ENCODE measurements around the gene ENTR1.

Gene ENTR1

GRCh38 chr9:136445799-136446198 lies 35.4 kb upstream of the ENTR1 start:
- Histone ChIP-seq H3K4me1 (ENCODE audit: control insufficient read depth, insufficient read depth, low read length) (no peaks in the 10 kb centered on the region), H3K36me3 (ENCODE audit: insufficient read depth, low read length) (peaks cover 88% of the 10 kb centered on the region), H3K27me3 (ENCODE audit: control insufficient read depth, insufficient read depth, low read length) (no peaks in the 10 kb centered on the region), H3K4me3 (ENCODE audit: low read length) (no peak overlapping the region), H3K9ac (ENCODE audit: low read depth, low read length) (no peak overlapping the region), H3K4me2 (ENCODE audit: low read length) (no peak overlapping the region), H3K9me3 (replicated peaks; ENCODE audit: low read length) (no peaks in the 10 kb centered on the region)

DNA sequence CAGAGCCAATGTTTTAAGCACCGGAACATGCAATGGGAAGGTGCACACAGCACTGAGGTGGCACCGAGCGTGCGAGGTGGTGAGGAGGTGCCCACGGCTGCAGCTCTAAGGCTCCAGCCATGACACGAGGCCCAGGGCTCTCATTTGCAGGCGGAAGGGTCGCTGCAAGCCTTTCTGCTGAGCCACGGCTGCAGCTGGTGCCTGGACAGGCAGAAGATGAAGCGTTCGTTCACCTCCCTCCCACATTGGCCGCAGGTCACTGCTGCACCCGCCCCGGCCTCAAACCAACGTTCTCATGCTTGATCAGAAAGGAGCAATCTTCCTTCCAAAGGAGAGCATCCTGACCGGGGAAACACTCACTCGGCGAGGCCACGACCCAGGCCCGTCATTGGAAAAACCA lies 33.7 kb upstream of the ENTR1 start:
- Histone ChIP-seq H3K4me1 (ENCODE audit: control insufficient read depth, insufficient read depth, low read length) (peaks cover 4% of the 10 kb centered on the region), H3K9me3 (replicated peaks; ENCODE audit: low read length) (no peaks in the 10 kb centered on the region), H3K4me2 (ENCODE audit: low read length) (no peak overlapping the region), H3K36me3 (ENCODE audit: insufficient read depth, low read length) (peaks cover 83% of the 10 kb centered on the region), H3K9ac (ENCODE audit: low read depth, low read length) (no peak overlapping the region), H3K27me3 (ENCODE audit: control insufficient read depth, insufficient read depth, low read length) (no peaks in the 10 kb centered on the region), H3K4me3 (ENCODE audit: low read length) (no peak overlapping the region)

DNA sequence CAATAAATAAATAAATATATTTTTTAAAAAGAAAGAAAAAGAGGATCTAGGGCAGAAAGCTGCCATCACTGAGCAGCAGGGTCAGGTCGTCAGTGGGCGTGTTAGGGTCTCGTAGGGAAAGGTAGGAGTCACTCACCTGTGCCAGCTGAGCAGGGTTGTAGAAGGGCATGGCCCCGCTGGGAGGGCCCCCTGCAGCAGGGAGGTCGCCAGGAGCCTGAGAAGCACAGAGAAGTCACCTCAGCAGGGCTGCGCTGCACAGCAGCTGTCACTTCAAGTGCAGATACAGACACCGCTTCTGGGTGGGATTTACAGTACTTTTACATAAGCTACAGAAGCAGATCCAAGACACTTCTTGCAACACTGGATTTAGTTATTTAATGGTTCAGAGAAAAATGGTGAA lies 33.3 kb upstream of the ENTR1 start:
- no peaks in the 10 kb centered on the region for H3K27me3 ChIP-seq (ENCODE audit: control insufficient read depth, insufficient read depth, low read length)
- H3K4me3 ChIP-seq (ENCODE audit: low read length): no peak overlapping the region
- H3K36me3 ChIP-seq (ENCODE audit: insufficient read depth, low read length): peaks cover 79% of the 10 kb centered on the region
- peaks cover 4% of the 10 kb centered on the region for H3K4me1 ChIP-seq (ENCODE audit: control insufficient read depth, insufficient read depth, low read length)
- H3K4me2 ChIP-seq (ENCODE audit: low read length): no peak overlapping the region
- no peak overlapping the region for H3K9ac ChIP-seq (ENCODE audit: low read depth, low read length)
- H3K9me3 ChIP-seq (replicated peaks; ENCODE audit: low read length): no peaks in the 10 kb centered on the region

DNA sequence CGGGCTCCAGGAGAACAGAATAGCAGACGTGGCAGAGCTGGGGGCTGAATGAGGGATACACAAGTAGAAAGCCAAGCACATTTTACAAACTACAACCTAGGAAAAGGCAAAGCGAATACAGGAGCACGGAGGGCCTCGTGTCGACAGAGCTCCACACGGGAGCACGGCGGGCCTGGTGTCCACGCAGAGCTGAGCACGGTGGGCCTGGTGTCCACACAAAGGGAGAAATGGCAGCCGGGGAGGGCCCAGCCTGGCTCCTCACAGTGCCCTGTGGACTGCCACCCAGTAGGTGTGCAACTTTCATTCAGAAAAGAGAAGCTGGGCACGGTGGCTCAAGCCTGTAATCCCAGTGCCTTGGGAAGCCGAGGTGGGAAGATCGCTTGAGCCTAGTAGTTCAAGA lies 32.7 kb upstream of the ENTR1 start:
- H3K27me3 ChIP-seq (ENCODE audit: control insufficient read depth, insufficient read depth, low read length): no peaks in the 10 kb centered on the region
- H3K9me3 ChIP-seq (replicated peaks; ENCODE audit: low read length): no peaks in the 10 kb centered on the region
- H3K36me3 ChIP-seq (ENCODE audit: insufficient read depth, low read length): peaks cover 74% of the 10 kb centered on the region
- peaks cover 7% of the 10 kb centered on the region for H3K4me1 ChIP-seq (ENCODE audit: control insufficient read depth, insufficient read depth, low read length)
- H3K4me2 ChIP-seq (ENCODE audit: low read length): no peak overlapping the region
- H3K4me3 ChIP-seq (ENCODE audit: low read length): no peak overlapping the region
- H3K9ac ChIP-seq (ENCODE audit: low read depth, low read length): no peak overlapping the region

- H3K27me3 ChIP-seq (ENCODE audit: control insufficient read depth, insufficient read depth, low read length): no peaks in the 10 kb centered on the region
- H3K4me3 ChIP-seq (ENCODE audit: low read length): no peak overlapping the region
- H3K4me1 ChIP-seq (ENCODE audit: control insufficient read depth, insufficient read depth, low read length): peaks cover 15% of the 10 kb centered on the region
- no peak overlapping the region for H3K9ac ChIP-seq (ENCODE audit: low read depth, low read length)
- no peak overlapping the region for H3K4me2 ChIP-seq (ENCODE audit: low read length)
- H3K36me3 ChIP-seq (ENCODE audit: insufficient read depth, low read length): peaks cover 67% of the 10 kb centered on the region
- H3K9me3 ChIP-seq (replicated peaks; ENCODE audit: low read length): no peaks in the 10 kb centered on the region
Measured at GRCh38 chr9:136442265-136442664, 31.9 kb upstream of the ENTR1 start.

DNA sequence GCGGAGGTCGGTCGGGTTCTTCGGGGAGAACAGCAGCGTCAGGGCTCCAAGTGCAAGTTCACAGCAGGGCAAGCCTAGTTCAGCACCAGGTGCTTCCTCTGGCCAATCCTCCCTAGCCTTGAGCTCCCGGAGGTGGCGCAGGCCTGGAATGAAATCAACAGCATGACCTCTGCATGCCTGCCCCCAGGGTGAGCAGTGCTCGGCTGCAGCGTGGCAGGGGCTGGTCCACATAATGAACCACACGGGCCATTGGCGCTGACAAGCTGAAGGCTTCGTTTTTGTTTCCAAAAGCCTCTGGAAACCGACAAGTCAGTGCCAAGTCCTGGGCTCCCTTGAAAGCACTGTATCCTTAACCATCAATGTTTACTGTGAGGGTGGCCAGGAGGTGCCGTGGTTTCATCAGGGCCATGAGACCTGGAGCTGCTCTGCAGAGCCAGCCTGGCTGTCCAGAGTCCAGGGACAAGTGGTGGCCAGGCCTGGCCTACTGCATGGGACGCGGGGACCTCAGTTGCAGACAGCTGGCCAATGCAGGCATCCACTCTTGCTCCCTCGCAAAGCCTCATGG lies 31.3 kb upstream of the ENTR1 start:
- Histone ChIP-seq H3K36me3 (ENCODE audit: insufficient read depth, low read length) (peaks cover 67% of the 10 kb centered on the region), H3K4me3 (ENCODE audit: low read length) (no peak overlapping the region), H3K27me3 (ENCODE audit: control insufficient read depth, insufficient read depth, low read length) (no peaks in the 10 kb centered on the region), H3K9me3 (replicated peaks; ENCODE audit: low read length) (no peaks in the 10 kb centered on the region), H3K4me2 (ENCODE audit: low read length) (no peak overlapping the region), H3K9ac (ENCODE audit: low read depth, low read length) (no peak overlapping the region), H3K4me1 (ENCODE audit: control insufficient read depth, insufficient read depth, low read length) (peaks cover 20% of the 10 kb centered on the region)

DNA sequence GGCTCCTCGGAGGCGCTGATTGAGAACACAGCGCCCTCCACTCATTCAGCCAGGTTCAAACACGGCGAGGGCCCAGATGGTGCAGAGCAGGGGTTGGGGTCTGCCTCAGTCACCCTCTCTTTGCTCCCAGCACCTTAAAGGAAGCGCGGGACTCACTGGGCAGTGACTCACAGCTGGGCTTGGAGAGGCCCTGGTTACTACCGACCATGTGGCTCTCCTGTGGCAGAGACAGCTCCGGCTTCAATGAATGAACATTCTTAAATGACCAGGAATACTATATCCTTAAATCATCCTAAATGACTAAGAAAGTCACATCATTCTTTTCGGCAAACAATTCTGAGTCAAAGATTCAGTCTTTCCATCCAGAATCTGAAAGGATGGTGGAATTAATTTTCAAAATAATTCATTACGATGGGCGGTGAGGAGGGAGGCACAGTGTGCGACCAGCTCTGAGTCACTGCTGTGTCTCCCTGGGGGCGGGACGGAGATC lies 30.8 kb upstream of the ENTR1 start:
- Histone ChIP-seq H3K27me3 (ENCODE audit: control insufficient read depth, insufficient read depth, low read length) (no peaks in the 10 kb centered on the region), H3K4me3 (ENCODE audit: low read length) (no peak overlapping the region), H3K9me3 (replicated peaks; ENCODE audit: low read length) (no peaks in the 10 kb centered on the region), H3K36me3 (ENCODE audit: insufficient read depth, low read length) (peaks cover 69% of the 10 kb centered on the region), H3K9ac (ENCODE audit: low read depth, low read length) (no peak overlapping the region), H3K4me2 (ENCODE audit: low read length) (no peak overlapping the region), H3K4me1 (ENCODE audit: control insufficient read depth, insufficient read depth, low read length) (peaks cover 25% of the 10 kb centered on the region)

- peak within 1 kb of the TSS; percentile 96 for H3K4me3 ChIP-seq (ENCODE audit: low read length)
- no peaks in the 10 kb centered on the region for H3K9me3 ChIP-seq (replicated peaks; ENCODE audit: low read length)
- peaks cover 64% of the 10 kb centered on the region for H3K36me3 ChIP-seq (ENCODE audit: insufficient read depth, low read length)
- H3K4me1 ChIP-seq (ENCODE audit: control insufficient read depth, insufficient read depth, low read length): peaks cover 26% of the 10 kb centered on the region
- H3K27me3 ChIP-seq (ENCODE audit: control insufficient read depth, insufficient read depth, low read length): no peaks in the 10 kb centered on the region
- peak within 1 kb of the TSS; percentile 100 for H3K4me2 ChIP-seq (ENCODE audit: low read length)
- H3K9ac ChIP-seq (ENCODE audit: low read depth, low read length): peak within 1 kb of the TSS; percentile 98
Measured at GRCh38 chr9:136439481-136440408, 29.3 kb upstream of the ENTR1 start, which contains the start of gene INPP5E. TSS of gene INPP5E (minus strand) at chr9:136439845. CDS start at chr9:136439419, 426 bp downstream.

DNA sequence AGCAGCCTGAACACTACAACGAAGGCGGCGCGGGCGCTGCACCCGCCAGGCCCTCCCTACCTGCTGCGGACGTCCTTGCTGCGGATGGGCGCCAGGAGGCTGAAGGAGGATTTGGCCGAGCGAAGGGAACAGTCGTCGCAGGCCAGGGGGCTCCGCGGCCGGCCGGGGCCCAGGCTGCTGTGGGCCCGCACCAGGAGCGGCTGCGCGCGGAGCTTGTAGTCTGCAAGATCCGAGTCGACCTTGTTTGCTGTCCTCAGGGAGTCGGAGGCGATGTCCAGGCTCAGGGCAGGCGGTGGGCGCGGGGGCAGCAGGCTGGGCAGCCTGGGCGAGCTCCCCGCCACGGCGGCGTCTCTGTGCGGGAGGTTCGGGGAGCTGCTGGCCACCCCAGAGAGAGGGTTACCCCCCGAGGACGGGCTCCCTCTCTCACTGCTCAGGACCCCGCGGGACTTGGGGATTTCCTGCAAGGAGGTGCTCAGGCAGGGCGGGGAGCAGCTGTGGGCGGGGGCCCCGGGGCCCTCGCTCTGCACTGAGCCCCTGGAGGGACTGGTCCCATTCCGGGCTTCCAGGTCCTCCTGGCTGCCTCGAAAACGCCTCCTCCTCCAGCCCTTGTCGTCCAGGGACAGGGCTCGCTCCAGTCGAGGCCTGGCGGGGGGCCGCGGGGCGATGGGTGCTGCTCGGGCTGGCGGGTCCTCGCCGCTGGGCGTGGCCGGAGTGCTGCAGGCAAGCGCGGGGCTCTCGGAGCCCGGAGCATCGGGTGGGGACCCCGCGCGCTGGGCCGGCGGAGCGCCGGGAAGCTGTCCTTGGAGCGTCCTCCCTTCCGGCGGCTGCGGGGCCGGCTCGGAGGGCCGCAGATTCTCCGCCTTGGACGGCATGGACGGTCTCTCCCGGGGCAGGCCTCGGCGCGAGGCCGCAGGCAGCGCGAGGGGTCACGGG lies 28.4 kb upstream of the ENTR1 start:
- Histone ChIP-seq H3K4me1 (ENCODE audit: control insufficient read depth, insufficient read depth, low read length) (peaks cover 26% of the 10 kb centered on the region), H3K4me3 (ENCODE audit: low read length) (peak overlapping the region; percentile 96), H3K36me3 (ENCODE audit: insufficient read depth, low read length) (peaks cover 56% of the 10 kb centered on the region), H3K9me3 (replicated peaks; ENCODE audit: low read length) (no peaks in the 10 kb centered on the region), H3K4me2 (ENCODE audit: low read length) (peak overlapping the region; percentile 100), H3K9ac (ENCODE audit: low read depth, low read length) (peak overlapping the region; percentile 98), H3K27me3 (ENCODE audit: control insufficient read depth, insufficient read depth, low read length) (no peaks in the 10 kb centered on the region)

DNA sequence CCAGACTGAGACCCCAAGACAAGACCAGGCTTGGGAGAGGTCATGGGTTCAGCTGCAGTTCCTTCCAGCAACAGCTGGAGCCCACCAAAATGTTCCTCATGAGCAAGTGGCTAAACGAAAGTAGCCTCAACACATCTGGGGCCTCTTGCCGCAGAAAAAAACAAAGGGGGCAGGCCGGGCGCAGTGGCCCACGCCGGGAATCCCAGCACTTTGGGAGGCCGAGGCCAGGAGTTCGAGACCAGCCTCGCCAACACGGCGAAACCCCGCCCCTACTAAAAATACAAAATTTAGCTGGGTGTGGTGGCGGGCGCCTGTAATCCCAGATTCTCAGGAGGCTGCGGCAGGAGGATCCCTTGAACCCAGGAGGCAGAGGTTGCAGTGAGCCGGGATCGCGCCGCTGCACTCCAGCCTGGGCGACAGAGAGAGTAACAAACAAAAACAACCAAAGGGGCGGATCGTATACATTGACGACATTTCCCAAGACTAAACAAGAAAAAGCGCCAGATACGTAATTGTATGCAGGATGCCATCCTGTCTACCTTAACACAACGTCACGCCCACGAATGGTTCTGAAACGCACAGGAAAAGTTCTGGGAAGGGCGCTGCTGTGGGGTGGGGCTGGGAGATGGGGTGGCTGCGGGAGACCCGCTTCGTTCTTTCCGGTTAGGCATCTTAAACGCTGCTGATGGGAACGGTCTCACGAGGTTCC lies 27.6 kb upstream of the ENTR1 start:
- Histone ChIP-seq H3K4me1 (ENCODE audit: control insufficient read depth, insufficient read depth, low read length) (peaks cover 26% of the 10 kb centered on the region), H3K9me3 (replicated peaks; ENCODE audit: low read length) (no peaks in the 10 kb centered on the region), H3K36me3 (ENCODE audit: insufficient read depth, low read length) (peaks cover 50% of the 10 kb centered on the region), H3K4me2 (ENCODE audit: low read length) (peak overlapping the region; percentile 100), H3K4me3 (ENCODE audit: low read length) (peak overlapping the region; percentile 96), H3K9ac (ENCODE audit: low read depth, low read length) (peak overlapping the region; percentile 98), H3K27me3 (ENCODE audit: control insufficient read depth, insufficient read depth, low read length) (no peaks in the 10 kb centered on the region)

Measured in skeletal muscle satellite cell (primary cell).